ENCODE results near the gene SULT1C2. TPM values are rescaled to one million over a fixed set of nuclear protein-coding genes. Genes with fewer than 3 reads are reported as not detected.
"Not testable (repeated sequence)": the region's sequence is repeated elsewhere in the genome, so short reads cannot be mapped to it uniquely, and the experiment has no call there.

SULT1C2 gene
- total RNA-seq, 1 donor from 2014 or later: 0.23 TPM

GRCh38 chr2:108280466-108280865 is 8.2 kb upstream of the SULT1C2 start:
- Histone ChIP-seq H3K4me1 (ENCODE audit: insufficient read depth, low read length) (no peaks in the 10 kb centered on the region), H3K27ac (ENCODE audit: low read depth, low read length) (no peak overlapping the region), H3K4me3 (ENCODE audit: insufficient read depth, low read depth, low read length) (no peak overlapping the region), H3K9ac (ENCODE audit: low read length) (no peak overlapping the region), H3K27me3 (ENCODE audit: insufficient read depth, low read length) (no peaks in the 10 kb centered on the region), H3K9me3 (ENCODE audit: insufficient read depth, low read depth, low read length) (no peaks in the 10 kb centered on the region), H3K4me2 (ENCODE audit: low read length) (no peak overlapping the region), H2AFZ (ENCODE audit: low read depth, low read length) (no peak overlapping the region), H3K36me3 (ENCODE audit: insufficient read depth, low read length) (no peaks in the 10 kb centered on the region), H3K79me2 (ENCODE audit: insufficient read depth, low read length) (no peaks in the 10 kb centered on the region), H4K20me1 (ENCODE audit: insufficient read depth, low read length) (no peaks in the 10 kb centered on the region)
- Mint-ChIP-seq H3K4me1 (ENCODE audit: low read depth, unreplicated experiment) (peaks cover 2% of the 10 kb centered on the region), H3K27ac (ENCODE audit: unreplicated experiment) (no peak overlapping the region), H3K9me3 (ENCODE audit: unreplicated experiment) (peaks cover 2% of the 10 kb centered on the region), H3K4me3 (ENCODE audit: unreplicated experiment) (no peak overlapping the region), H3K27me3 (ENCODE audit: low read depth, unreplicated experiment) (peaks cover 10% of the 10 kb centered on the region), H3K36me3 (ENCODE audit: low read depth, unreplicated experiment) (no peaks in the 10 kb centered on the region)
- DNase-seq (ENCODE audit: low read depth) (no peak), FAIRE-seq (no peak)
- TF ChIP-seq EZH2 (IDR thresholded peaks at IDR 0.05; ENCODE audit: insufficient read depth, low read length) (no peak), CTCF (IDR thresholded peaks at IDR 0.05; ENCODE audit: insufficient read depth, low read depth, low read length) (no peak)

GRCh38 chr2:108284566-108284965 is 4.1 kb upstream of the SULT1C2 start:
- H3K36me3 ChIP-seq (ENCODE audit: insufficient read depth, low read length): not testable (repeated sequence)

GRCh38 chr2:108285616-108286015 is 3.1 kb upstream of the SULT1C2 start:
- FAIRE-seq (no peak), DNase-seq (ENCODE audit: low read depth) (no peak)
- TF ChIP-seq CTCF (IDR thresholded peaks at IDR 0.05; ENCODE audit: insufficient read depth, low read depth, low read length) (no peak), EZH2 (IDR thresholded peaks at IDR 0.05; ENCODE audit: insufficient read depth, low read length) (no peak)
- no peak overlapping the region for H3K4me2 ChIP-seq (ENCODE audit: low read length)
- H3K36me3 ChIP-seq (ENCODE audit: insufficient read depth, low read length): no peaks in the 10 kb centered on the region
- Mint-ChIP-seq H3K36me3 (ENCODE audit: low read depth, unreplicated experiment) (no peaks in the 10 kb centered on the region), H3K4me3 (ENCODE audit: unreplicated experiment) (no peak overlapping the region), H3K27me3 (ENCODE audit: low read depth, unreplicated experiment) (peaks cover 3% of the 10 kb centered on the region), H3K4me1 (ENCODE audit: low read depth, unreplicated experiment) (no peaks in the 10 kb centered on the region), H3K9me3 (ENCODE audit: unreplicated experiment) (peaks cover 2% of the 10 kb centered on the region), H3K27ac (ENCODE audit: unreplicated experiment) (no peak overlapping the region)
- H2AFZ ChIP-seq (ENCODE audit: low read depth, low read length): no peak overlapping the region
- no peak overlapping the region for H3K9ac ChIP-seq (ENCODE audit: low read length)
- H3K9me3 ChIP-seq (ENCODE audit: insufficient read depth, low read depth, low read length): no peaks in the 10 kb centered on the region
- H3K79me2 ChIP-seq (ENCODE audit: insufficient read depth, low read length): no peaks in the 10 kb centered on the region
- H4K20me1 ChIP-seq (ENCODE audit: insufficient read depth, low read length): no peaks in the 10 kb centered on the region
- H3K4me1 ChIP-seq (ENCODE audit: insufficient read depth, low read length): no peaks in the 10 kb centered on the region
- no peak overlapping the region for H3K27ac ChIP-seq (ENCODE audit: low read depth, low read length)
- H3K27me3 ChIP-seq (ENCODE audit: insufficient read depth, low read length): no peaks in the 10 kb centered on the region
- no peak overlapping the region for H3K4me3 ChIP-seq (ENCODE audit: insufficient read depth, low read depth, low read length)

More at GRCh38 chr2:108284566-108284965, 4.1 kb upstream of the SULT1C2 start:
- not testable (repeated sequence) for H3K4me2 ChIP-seq (ENCODE audit: low read length); H3K27me3 Mint-ChIP-seq (ENCODE audit: low read depth, unreplicated experiment); H3K27ac ChIP-seq (ENCODE audit: low read depth, low read length); H3K27me3 ChIP-seq (ENCODE audit: insufficient read depth, low read length); H3K4me3 ChIP-seq (ENCODE audit: insufficient read depth, low read depth, low read length); H3K4me1 Mint-ChIP-seq (ENCODE audit: low read depth, unreplicated experiment); H3K36me3 Mint-ChIP-seq (ENCODE audit: low read depth, unreplicated experiment); DNase-seq (ENCODE audit: low read depth); H3K4me3 Mint-ChIP-seq (ENCODE audit: unreplicated experiment); H3K79me2 ChIP-seq (ENCODE audit: insufficient read depth, low read length); H2AFZ ChIP-seq (ENCODE audit: low read depth, low read length); H3K9me3 ChIP-seq (ENCODE audit: insufficient read depth, low read depth, low read length); H4K20me1 ChIP-seq (ENCODE audit: insufficient read depth, low read length); H3K4me1 ChIP-seq (ENCODE audit: insufficient read depth, low read length); H3K9me3 Mint-ChIP-seq (ENCODE audit: unreplicated experiment); H3K9ac ChIP-seq (ENCODE audit: low read length); FAIRE-seq; H3K27ac Mint-ChIP-seq (ENCODE audit: unreplicated experiment)

Data from astrocyte (in vitro differentiated cells and primary cell).